ENCODE results near the gene ERC2.

Gene ERC2

DNA sequence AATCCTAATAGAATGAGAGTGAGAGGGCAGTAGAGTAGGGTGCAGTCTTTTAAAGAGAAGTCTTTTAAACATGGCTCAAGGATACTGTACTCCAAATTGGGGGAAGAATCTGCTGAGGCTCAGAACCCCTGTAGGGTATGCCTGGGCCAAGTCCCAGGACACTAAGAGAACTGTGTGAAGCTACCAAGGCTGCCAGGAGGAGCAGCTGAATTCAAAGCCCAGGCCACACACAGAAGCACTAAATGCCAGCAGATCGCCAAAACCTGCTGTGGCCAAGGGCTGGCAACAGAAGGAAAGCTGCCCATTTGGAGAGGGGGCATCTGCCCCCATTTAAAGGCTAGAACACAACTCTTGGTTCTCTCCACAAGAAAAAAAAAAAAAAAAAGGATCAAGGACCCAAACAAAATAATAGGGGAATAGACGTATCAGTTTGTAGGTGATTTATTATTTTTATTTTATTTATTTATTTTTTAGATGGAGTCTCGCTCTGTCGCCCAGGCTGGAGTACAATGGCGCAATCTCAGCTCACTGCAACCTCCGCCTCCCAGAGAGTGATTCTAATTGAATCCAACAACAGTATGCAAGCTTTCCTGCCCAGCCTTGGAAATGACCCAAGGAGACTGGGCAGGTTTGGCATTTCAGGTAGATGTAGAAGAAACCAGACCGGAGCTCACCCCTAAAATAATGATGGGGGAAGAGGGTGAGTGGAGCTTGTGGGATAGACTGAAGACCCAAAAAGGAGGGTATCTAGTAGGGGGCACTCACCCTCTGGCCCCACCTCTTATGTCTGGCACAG is 702.2 kb downstream of the ERC2 start:
- Mint-ChIP-seq H3K4me3 (no peak overlapping the region), H3K27me3 (ENCODE audit: low read depth) (no peaks in the 10 kb centered on the region), H3K36me3 (ENCODE audit: low read depth) (no peaks in the 10 kb centered on the region), H3K4me1 (ENCODE audit: low read depth) (no peaks in the 10 kb centered on the region), H3K9me3 (no peaks in the 10 kb centered on the region), H3K27ac (no peak overlapping the region)

- H3K36me3 Mint-ChIP-seq (ENCODE audit: low read depth): no peaks in the 10 kb centered on the region
- H3K4me1 Mint-ChIP-seq (ENCODE audit: low read depth): no peaks in the 10 kb centered on the region
- no peak overlapping the region for H3K4me3 Mint-ChIP-seq
- H3K27ac Mint-ChIP-seq: no peak overlapping the region
- no peaks in the 10 kb centered on the region for H3K9me3 Mint-ChIP-seq
- no peaks in the 10 kb centered on the region for H3K27me3 Mint-ChIP-seq (ENCODE audit: low read depth)
Measured at GRCh38 chr3:55765398-55765797, 702.9 kb downstream of the ERC2 start.

DNA sequence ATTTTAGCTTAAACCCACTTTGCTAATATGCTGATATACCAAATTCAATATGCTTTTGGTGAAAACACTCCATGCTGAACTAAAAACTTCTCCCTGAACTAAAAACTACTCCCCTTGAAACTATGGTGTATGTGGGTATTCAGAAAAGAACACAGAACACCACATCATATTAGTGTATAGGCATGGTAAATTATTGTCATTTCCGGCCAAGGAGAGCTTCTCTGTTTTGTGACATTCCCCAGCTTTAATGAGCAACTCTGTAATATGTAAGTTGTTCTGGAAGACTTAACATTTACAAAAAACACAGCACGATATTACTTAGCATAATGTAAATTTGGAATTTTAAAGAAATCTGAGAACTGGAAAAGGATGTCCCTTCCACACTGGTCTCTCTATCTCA is 711.3 kb downstream of the ERC2 start:
- peaks cover 6% of the 10 kb centered on the region for H3K9me3 Mint-ChIP-seq
- no peaks in the 10 kb centered on the region for H3K4me1 Mint-ChIP-seq (ENCODE audit: low read depth)
- H3K4me3 Mint-ChIP-seq: no peak overlapping the region
- no peaks in the 10 kb centered on the region for H3K27me3 Mint-ChIP-seq (ENCODE audit: low read depth)
- no peaks in the 10 kb centered on the region for H3K36me3 Mint-ChIP-seq (ENCODE audit: low read depth)
- no peak overlapping the region for H3K27ac Mint-ChIP-seq

DNA sequence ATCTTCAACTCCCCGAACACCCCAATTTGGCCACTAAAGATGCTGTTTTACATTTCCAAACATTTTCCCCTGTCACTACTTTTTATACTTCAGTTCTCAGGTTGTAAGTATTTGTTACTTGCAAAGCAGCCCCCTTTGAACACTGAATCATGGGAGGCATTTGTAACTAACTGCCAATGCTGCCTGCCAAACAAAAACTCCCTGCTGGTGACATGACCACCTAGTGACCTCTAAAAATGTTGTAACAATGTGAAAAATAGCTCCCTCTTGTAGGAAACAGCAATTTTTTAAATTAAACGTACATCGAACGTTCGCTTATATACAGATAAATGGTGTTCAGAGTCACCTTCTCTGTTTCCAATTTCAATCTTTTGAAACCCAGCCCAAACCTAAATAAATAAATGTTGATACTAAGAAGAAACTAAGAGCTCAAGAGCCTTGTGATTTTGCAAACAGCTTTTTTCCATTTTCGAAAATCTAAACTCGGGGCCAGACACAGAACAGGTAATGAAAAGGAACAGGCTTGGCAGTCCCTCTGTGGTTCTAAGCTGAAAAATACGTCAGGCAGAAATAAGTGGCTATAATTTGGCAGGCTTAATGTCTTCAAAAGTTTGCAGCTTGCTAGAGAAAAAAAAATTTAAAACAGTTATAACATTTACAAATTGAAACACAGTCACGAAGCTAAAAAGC is 712.6 kb downstream of the ERC2 start:
- H3K27me3 Mint-ChIP-seq (ENCODE audit: low read depth): no peaks in the 10 kb centered on the region
- peaks cover 6% of the 10 kb centered on the region for H3K9me3 Mint-ChIP-seq
- no peak overlapping the region for H3K27ac Mint-ChIP-seq
- no peak overlapping the region for H3K4me3 Mint-ChIP-seq
- H3K4me1 Mint-ChIP-seq (ENCODE audit: low read depth): no peaks in the 10 kb centered on the region
- no peaks in the 10 kb centered on the region for H3K36me3 Mint-ChIP-seq (ENCODE audit: low read depth)

DNA sequence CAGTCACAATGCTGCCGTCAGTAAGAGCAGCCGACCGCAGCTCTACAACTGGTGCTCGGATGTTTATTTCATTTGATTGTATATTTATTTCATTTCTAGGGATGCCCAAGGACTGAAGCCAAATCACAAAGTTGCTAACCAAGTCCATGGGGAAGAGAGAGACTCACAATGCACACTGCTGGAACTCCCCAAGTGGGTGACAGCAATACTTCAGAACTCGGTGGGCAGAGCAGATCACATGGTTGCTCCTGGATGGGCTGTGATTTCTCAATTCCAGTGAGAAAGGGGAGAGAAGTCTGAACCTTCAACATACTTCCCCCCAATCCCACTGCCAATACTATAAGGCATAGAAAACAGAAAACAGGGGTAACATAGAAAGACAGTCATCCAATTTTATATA is 715.4 kb downstream of the ERC2 start:
- Mint-ChIP-seq H3K4me3 (no peak overlapping the region), H3K27ac (no peak overlapping the region), H3K36me3 (ENCODE audit: low read depth) (no peaks in the 10 kb centered on the region), H3K9me3 (peaks cover 6% of the 10 kb centered on the region), H3K27me3 (ENCODE audit: low read depth) (no peaks in the 10 kb centered on the region), H3K4me1 (ENCODE audit: low read depth) (no peaks in the 10 kb centered on the region)

DNA sequence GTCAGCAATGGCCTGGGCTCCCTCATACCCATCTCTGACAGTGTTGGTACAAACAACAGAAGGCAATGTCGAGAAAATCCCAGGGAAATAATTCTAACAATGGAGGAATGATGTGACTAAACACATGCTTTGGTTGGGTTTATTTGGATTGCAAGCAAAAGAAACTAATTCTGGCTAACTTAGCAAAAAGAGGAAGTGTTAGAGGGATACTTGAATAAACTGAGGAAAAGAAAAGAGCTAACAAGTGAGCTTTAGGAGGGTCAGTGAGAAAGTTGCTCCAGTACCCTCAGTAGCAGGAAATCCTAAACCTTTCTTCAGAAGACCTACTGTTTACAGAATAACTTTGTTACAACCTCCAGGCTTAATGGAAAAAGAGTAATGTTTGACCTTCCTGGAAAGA is 716.5 kb downstream of the ERC2 start:
- peaks cover 6% of the 10 kb centered on the region for H3K9me3 Mint-ChIP-seq
- H3K27ac Mint-ChIP-seq: no peak overlapping the region
- H3K4me1 Mint-ChIP-seq (ENCODE audit: low read depth): no peaks in the 10 kb centered on the region
- H3K4me3 Mint-ChIP-seq: no peak overlapping the region
- H3K36me3 Mint-ChIP-seq (ENCODE audit: low read depth): no peaks in the 10 kb centered on the region
- H3K27me3 Mint-ChIP-seq (ENCODE audit: low read depth): no peaks in the 10 kb centered on the region

DNA sequence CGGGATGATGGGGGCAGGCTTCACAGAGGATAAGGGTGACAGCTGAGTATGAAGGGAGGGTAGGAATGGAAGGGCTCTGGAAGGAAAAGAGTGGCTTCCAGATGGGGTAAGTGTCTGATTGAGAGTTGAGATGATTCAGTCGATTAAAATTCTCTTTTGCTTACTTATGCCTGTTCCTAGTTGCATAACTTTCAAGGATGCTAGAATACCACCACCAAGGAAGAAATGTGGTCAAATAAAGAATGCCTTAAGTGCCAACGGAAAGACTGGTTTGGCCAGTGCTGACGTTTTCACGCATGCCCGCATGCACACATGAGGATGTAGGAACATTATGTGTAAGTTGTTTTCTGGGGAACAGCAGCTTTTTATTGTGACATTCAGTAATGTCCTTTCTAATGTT is 717.7 kb downstream of the ERC2 start:
- peaks cover 6% of the 10 kb centered on the region for H3K9me3 Mint-ChIP-seq
- H3K4me3 Mint-ChIP-seq: no peak overlapping the region
- no peak overlapping the region for H3K27ac Mint-ChIP-seq
- H3K36me3 Mint-ChIP-seq (ENCODE audit: low read depth): no peaks in the 10 kb centered on the region
- no peaks in the 10 kb centered on the region for H3K4me1 Mint-ChIP-seq (ENCODE audit: low read depth)
- H3K27me3 Mint-ChIP-seq (ENCODE audit: low read depth): no peaks in the 10 kb centered on the region

GRCh38 chr3:55749036-55749435 is 719.2 kb downstream of the ERC2 start:
- peaks cover 6% of the 10 kb centered on the region for H3K9me3 Mint-ChIP-seq
- no peaks in the 10 kb centered on the region for H3K4me1 Mint-ChIP-seq (ENCODE audit: low read depth)
- H3K27me3 Mint-ChIP-seq (ENCODE audit: low read depth): no peaks in the 10 kb centered on the region
- no peak overlapping the region for H3K4me3 Mint-ChIP-seq
- no peak overlapping the region for H3K27ac Mint-ChIP-seq
- H3K36me3 Mint-ChIP-seq (ENCODE audit: low read depth): no peaks in the 10 kb centered on the region

GRCh38 chr3:55746808-55747413 is 721.4 kb downstream of the ERC2 start:
- H3K27me3 Mint-ChIP-seq (ENCODE audit: low read depth): no peaks in the 10 kb centered on the region
- no peaks in the 10 kb centered on the region for H3K4me1 Mint-ChIP-seq (ENCODE audit: low read depth)
- no peaks in the 10 kb centered on the region for H3K9me3 Mint-ChIP-seq
- no peak overlapping the region for H3K27ac Mint-ChIP-seq
- no peak overlapping the region for H3K4me3 Mint-ChIP-seq
- no peaks in the 10 kb centered on the region for H3K36me3 Mint-ChIP-seq (ENCODE audit: low read depth)

GRCh38 chr3:55742832-55743136 is 725.5 kb downstream of the ERC2 start:
- no peaks in the 10 kb centered on the region for H3K36me3 Mint-ChIP-seq (ENCODE audit: low read depth)
- H3K9me3 Mint-ChIP-seq: no peaks in the 10 kb centered on the region
- H3K27ac Mint-ChIP-seq: no peak overlapping the region
- H3K4me1 Mint-ChIP-seq (ENCODE audit: low read depth): no peaks in the 10 kb centered on the region
- no peaks in the 10 kb centered on the region for H3K27me3 Mint-ChIP-seq (ENCODE audit: low read depth)
- no peak overlapping the region for H3K4me3 Mint-ChIP-seq

DNA sequence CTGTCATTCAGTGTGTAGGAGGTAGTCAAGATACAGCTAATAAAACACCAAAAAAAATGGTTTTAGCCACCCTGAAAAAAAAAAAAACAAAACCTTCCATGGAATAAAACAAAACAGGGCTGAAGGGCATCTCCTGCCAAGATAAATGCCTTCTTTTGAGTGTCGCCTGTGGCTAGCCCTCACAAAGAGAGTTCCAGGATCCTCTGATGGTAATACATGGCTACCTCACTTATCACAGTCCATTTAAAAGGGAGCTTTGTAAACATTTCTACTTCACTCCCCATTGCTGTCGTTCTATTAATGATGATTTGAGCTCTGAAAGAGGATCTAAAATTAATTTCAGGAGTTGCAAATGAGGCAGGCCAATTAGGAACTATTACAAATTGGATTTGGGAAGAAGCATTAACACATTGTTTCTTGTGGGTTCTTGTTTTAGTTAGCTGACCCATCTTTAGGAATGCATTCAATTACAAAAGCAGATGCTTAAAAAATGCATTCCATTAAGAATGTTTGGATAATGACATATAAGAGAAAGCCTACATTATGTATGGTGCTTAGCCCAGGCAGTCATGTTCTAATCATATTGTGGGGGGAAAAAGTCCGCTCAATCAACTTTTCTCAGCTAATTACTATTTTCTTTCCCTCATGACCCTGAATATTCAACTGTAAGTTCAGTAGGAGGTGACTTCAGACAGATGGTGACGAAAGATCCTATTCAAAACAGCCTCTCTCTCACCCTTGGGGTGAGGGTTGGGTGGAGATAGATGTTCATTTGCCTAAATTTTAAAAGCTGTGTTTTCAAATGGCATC is 726.0 kb downstream of the ERC2 start:
- Mint-ChIP-seq H3K27ac (no peak overlapping the region), H3K27me3 (ENCODE audit: low read depth) (no peaks in the 10 kb centered on the region), H3K4me1 (ENCODE audit: low read depth) (no peaks in the 10 kb centered on the region), H3K4me3 (no peak overlapping the region), H3K36me3 (ENCODE audit: low read depth) (no peaks in the 10 kb centered on the region), H3K9me3 (no peaks in the 10 kb centered on the region)

- H3K4me3 Mint-ChIP-seq: no peak overlapping the region
- no peaks in the 10 kb centered on the region for H3K4me1 Mint-ChIP-seq (ENCODE audit: low read depth)
- H3K27me3 Mint-ChIP-seq (ENCODE audit: low read depth): no peaks in the 10 kb centered on the region
- H3K9me3 Mint-ChIP-seq: no peaks in the 10 kb centered on the region
- no peak overlapping the region for H3K27ac Mint-ChIP-seq
- no peaks in the 10 kb centered on the region for H3K36me3 Mint-ChIP-seq (ENCODE audit: low read depth)
Measured at GRCh38 chr3:55737186-55737585, 731.1 kb downstream of the ERC2 start.

DNA sequence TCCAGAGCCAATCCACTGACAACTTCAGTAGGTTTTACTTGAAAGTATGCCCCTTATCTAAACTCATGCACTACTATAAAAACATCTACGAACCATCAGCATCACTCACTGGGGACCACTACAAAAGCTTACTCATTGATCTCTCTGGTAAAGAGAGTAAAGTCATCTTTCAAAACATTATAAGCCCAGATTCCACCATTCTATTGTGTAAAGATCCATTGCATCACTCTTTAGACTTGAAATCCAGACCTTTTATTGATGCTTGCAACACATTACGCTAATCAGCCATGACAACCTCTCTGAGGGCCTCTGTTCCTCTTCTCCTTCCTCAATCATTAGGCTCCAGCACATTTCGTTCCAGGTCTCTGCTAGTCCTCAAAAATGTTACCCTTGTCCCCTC is 732.3 kb downstream of the ERC2 start:
- no peaks in the 10 kb centered on the region for H3K27me3 Mint-ChIP-seq (ENCODE audit: low read depth)
- no peak overlapping the region for H3K27ac Mint-ChIP-seq
- H3K4me3 Mint-ChIP-seq: no peak overlapping the region
- no peaks in the 10 kb centered on the region for H3K4me1 Mint-ChIP-seq (ENCODE audit: low read depth)
- no peaks in the 10 kb centered on the region for H3K9me3 Mint-ChIP-seq
- no peaks in the 10 kb centered on the region for H3K36me3 Mint-ChIP-seq (ENCODE audit: low read depth)

- H3K27me3 Mint-ChIP-seq (ENCODE audit: low read depth): no peaks in the 10 kb centered on the region
- no peak overlapping the region for H3K27ac Mint-ChIP-seq
Measured at GRCh38 chr3:55731741-55732140, 736.5 kb downstream of the ERC2 start.

More at GRCh38 chr3:55731741-55732140, 736.5 kb downstream of the ERC2 start:
- Mint-ChIP-seq H3K4me1 (ENCODE audit: low read depth) (no peaks in the 10 kb centered on the region), H3K36me3 (ENCODE audit: low read depth) (no peaks in the 10 kb centered on the region), H3K9me3 (no peaks in the 10 kb centered on the region), H3K4me3 (no peak overlapping the region)

All from T-helper 1 cell treated with Interleukin-12 subunit alpha and Interleukin-12 subunit beta and Interleukin-4 antibody, amounts not matched to agents 30 μg/mL and 1 μg/mL, for 36 hours (primary cell).